SK-N-SH treated with all-trans-retinoic acid at 6 μM for 48 hours (cell line): ENCODE data around the gene THOC1.
"Not testable (repeated sequence)": the region's sequence is repeated elsewhere in the genome, so short reads cannot be mapped to it uniquely, and the experiment has no call there.

ENCODE experiments used
- ATAC-seq: fragments of 200-7000 bp; cut with Tn5 transposase; 3 replicates; pipeline ENCODE4 v1.9.1; 2020; ENCODE audit warnings: mild to moderate bottlenecking, moderate library complexity
- BACH2 ChIP-seq: fragments of 250-450 bp; sonication (Bioruptor Pico); IDR thresholded peaks from 2 replicates; pipeline ENCODE4 v1.9.0; 2021; ENCODE audit warnings: mild to moderate bottlenecking, borderline replicate concordance
- CSDC2 ChIP-seq: fragments of 250-450 bp; sonication (Bioruptor Pico); IDR thresholded peaks from 2 replicates; pipeline ENCODE4 v1.5.0; 2020; ENCODE audit warnings: mild to moderate bottlenecking, moderate library complexity
- ESRRG ChIP-seq: fragments of 250-450 bp; sonication (Bioruptor Pico); IDR thresholded peaks from 2 replicates; pipeline ENCODE4 v1.6.1; 2021; ENCODE audit warnings: mild to moderate bottlenecking
- ISL1 ChIP-seq: fragments of 250-450 bp; sonication (Bioruptor Pico); IDR thresholded peaks from 2 replicates; pipeline ENCODE4 v2.1.2; 2022; ENCODE audit warnings: mild to moderate bottlenecking, moderate library complexity
- OSR1 ChIP-seq: fragments of 250-450 bp; sonication (Bioruptor Pico); IDR thresholded peaks from 2 replicates; pipeline ENCODE4 v1.8.0; 2022; ENCODE audit warnings: moderate library complexity, mild to moderate bottlenecking, inconsistent platforms
- RARB ChIP-seq: fragments of 250-450 bp; sonication (Bioruptor Pico); IDR thresholded peaks from 2 replicates; pipeline ENCODE4 v1.8.0; 2021; ENCODE audit warnings: mild to moderate bottlenecking, moderate library complexity
- SNAI2 ChIP-seq: fragments of 250-450 bp; sonication (Bioruptor Pico); IDR thresholded peaks from 2 replicates; pipeline ENCODE4 v1.5.0; 2020; ENCODE audit warnings: mild to moderate bottlenecking, moderate library complexity
- TCF4 ChIP-seq: fragments of 250-450 bp; sonication (Bioruptor Pico); IDR thresholded peaks from 2 replicates; pipeline ENCODE4 v1.8.0; 2021; ENCODE audit warnings: mild to moderate bottlenecking, moderate library complexity, borderline replicate concordance
- TOX ChIP-seq: fragments of 250-450 bp; sonication (Bioruptor Pico); IDR thresholded peaks from 2 replicates; pipeline ENCODE4 v1.8.0; 2021; ENCODE audit warnings: mild to moderate bottlenecking, moderate library complexity, borderline replicate concordance
- ZC3H10 ChIP-seq: fragments of 250-450 bp; sonication (Bioruptor Pico); IDR thresholded peaks from 2 replicates; pipeline ENCODE4 v1.5.1; 2021; ENCODE audit warnings: mild to moderate bottlenecking, moderate library complexity
- ZFP30 ChIP-seq: fragments of 450-650 bp; formaldehyde crosslinking; IDR thresholded peaks from 2 replicates; pipeline ENCODE4 v1.5.0; 2022; ENCODE audit warnings: mild to moderate bottlenecking, moderate library complexity
- ZNF565 ChIP-seq: fragments of 450-650 bp; formaldehyde crosslinking; conservative IDR thresholded peaks from 2 replicates; pipeline ENCODE4 v1.5.0; 2020; ENCODE audit warnings: low read depth, mild to moderate bottlenecking, moderate library complexity
- ZNF70 ChIP-seq: fragments of 450-650 bp; formaldehyde crosslinking; IDR thresholded peaks from 2 replicates; pipeline ENCODE4 v1.5.0; 2020; ENCODE audit warnings: mild to moderate bottlenecking, moderate library complexity
- TF ChIP-seq, protein P1 (sequence below): fragments of 250-450 bp; sonication (Bioruptor Pico); IDR thresholded peaks from 2 replicates; pipeline ENCODE4 v1.5.1; 2021; ENCODE audit warnings: mild to moderate bottlenecking, moderate library complexity
- TF ChIP-seq, protein P2 (sequence below): fragments of 250-450 bp; sonication (Bioruptor Pico); IDR thresholded peaks from 2 replicates; pipeline ENCODE4 v1.5.0; 2020; ENCODE audit warnings: mild to moderate bottlenecking, moderate library complexity
- TF ChIP-seq, protein P3 (sequence below): fragments of 250-450 bp; sonication (Bioruptor Pico); IDR thresholded peaks from 2 replicates; pipeline ENCODE4 v1.8.0; 2021; ENCODE audit warnings: low read depth, mild to moderate bottlenecking, moderate library complexity, borderline replicate concordance
- TF ChIP-seq, protein P4 (sequence below): fragments of 250-450 bp; sonication (Bioruptor Pico); IDR thresholded peaks from 2 replicates; pipeline ENCODE4 v1.5.1; 2020; ENCODE audit warnings: low read depth, mild to moderate bottlenecking, moderate library complexity

The THOC1 gene

DNA sequence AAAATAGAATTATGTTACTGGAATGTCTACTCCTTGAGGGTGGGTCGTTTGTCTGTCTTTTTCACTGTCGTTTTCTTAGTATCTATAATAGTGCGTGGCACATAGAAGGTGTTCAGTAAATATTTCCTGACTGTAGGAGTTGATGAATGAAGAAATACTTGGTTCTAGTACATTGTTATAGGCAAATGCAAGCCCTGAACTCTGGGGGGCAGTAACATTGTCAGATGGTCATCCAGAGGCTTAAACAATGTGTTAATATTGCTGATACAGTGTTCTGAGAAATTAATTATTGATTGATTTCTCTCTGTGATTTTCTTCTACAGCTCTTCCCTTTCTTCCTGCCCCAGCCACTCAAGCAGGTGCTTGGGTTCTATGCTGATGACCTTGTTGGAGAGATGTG lies 24.4 kb upstream of the THOC1 start:
- TF ChIP-seq ISL1 (CRISPR knock-in tag): no peak
- TF ChIP-seq, protein P1, sequence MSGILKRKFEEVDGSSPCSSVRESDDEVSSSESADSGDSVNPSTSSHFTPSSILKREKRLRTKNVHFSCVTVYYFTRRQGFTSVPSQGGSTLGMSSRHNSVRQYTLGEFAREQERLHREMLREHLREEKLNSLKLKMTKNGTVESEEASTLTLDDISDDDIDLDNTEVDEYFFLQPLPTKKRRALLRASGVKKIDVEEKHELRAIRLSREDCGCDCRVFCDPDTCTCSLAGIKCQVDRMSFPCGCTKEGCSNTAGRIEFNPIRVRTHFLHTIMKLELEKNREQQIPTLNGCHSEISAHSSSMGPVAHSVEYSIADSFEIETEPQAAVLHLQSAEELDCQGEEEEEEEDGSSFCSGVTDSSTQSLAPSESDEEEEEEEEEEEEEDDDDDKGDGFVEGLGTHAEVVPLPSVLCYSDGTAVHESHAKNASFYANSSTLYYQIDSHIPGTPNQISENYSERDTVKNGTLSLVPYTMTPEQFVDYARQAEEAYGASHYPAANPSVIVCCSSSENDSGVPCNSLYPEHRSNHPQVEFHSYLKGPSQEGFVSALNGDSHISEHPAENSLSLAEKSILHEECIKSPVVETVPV (CRISPR knock-in tag): no peak
- no peak for TF ChIP-seq ESRRG
- TF ChIP-seq TOX (CRISPR knock-in tag): no peak
- TF ChIP-seq RARB: no peak
- TF ChIP-seq, protein P2, sequence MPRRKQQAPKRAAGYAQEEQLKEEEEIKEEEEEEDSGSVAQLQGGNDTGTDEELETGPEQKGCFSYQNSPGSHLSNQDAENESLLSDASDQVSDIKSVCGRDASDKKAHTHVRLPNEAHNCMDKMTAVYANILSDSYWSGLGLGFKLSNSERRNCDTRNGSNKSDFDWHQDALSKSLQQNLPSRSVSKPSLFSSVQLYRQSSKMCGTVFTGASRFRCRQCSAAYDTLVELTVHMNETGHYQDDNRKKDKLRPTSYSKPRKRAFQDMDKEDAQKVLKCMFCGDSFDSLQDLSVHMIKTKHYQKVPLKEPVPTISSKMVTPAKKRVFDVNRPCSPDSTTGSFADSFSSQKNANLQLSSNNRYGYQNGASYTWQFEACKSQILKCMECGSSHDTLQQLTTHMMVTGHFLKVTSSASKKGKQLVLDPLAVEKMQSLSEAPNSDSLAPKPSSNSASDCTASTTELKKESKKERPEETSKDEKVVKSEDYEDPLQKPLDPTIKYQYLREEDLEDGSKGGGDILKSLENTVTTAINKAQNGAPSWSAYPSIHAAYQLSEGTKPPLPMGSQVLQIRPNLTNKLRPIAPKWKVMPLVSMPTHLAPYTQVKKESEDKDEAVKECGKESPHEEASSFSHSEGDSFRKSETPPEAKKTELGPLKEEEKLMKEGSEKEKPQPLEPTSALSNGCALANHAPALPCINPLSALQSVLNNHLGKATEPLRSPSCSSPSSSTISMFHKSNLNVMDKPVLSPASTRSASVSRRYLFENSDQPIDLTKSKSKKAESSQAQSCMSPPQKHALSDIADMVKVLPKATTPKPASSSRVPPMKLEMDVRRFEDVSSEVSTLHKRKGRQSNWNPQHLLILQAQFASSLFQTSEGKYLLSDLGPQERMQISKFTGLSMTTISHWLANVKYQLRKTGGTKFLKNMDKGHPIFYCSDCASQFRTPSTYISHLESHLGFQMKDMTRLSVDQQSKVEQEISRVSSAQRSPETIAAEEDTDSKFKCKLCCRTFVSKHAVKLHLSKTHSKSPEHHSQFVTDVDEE (CRISPR knock-in tag): no peak
- TF ChIP-seq ZFP30 (CRISPR knock-in tag): no peak
- TF ChIP-seq CSDC2: no peak
- no peak for TF ChIP-seq SNAI2 (CRISPR knock-in tag)
- TF ChIP-seq, protein P3, sequence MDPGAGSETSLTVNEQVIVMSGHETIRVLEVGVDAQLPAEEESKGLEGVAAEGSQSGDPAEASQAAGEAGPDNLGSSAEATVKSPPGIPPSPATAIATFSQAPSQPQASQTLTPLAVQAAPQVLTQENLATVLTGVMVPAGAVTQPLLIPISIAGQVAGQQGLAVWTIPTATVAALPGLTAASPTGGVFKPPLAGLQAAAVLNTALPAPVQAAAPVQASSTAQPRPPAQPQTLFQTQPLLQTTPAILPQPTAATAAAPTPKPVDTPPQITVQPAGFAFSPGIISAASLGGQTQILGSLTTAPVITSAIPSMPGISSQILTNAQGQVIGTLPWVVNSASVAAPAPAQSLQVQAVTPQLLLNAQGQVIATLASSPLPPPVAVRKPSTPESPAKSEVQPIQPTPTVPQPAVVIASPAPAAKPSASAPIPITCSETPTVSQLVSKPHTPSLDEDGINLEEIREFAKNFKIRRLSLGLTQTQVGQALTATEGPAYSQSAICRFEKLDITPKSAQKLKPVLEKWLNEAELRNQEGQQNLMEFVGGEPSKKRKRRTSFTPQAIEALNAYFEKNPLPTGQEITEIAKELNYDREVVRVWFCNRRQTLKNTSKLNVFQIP (CRISPR knock-in tag): no peak
- peak; percentile 42; the same call in 1 of the 3 replicates for ATAC-seq

DNA sequence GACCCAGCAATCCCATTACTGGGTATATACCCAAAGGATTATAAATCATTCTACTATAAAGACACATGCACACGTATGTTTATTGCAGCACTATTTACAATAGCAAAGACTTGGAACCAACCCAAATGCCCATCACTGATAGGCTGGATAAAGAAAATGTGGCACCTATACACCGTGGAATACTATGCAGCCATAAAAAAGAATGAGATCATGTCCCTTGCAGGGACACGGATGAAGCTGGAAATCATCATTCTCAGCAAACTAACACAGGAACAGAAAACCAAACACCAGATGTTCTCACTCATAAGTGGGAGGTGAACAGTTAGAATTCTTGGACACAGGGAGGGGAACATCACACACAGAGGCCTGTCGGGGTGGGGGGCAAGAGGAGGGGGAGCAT lies 22.1 kb upstream of the THOC1 start:
- not testable (repeated sequence) for ATAC-seq

DNA sequence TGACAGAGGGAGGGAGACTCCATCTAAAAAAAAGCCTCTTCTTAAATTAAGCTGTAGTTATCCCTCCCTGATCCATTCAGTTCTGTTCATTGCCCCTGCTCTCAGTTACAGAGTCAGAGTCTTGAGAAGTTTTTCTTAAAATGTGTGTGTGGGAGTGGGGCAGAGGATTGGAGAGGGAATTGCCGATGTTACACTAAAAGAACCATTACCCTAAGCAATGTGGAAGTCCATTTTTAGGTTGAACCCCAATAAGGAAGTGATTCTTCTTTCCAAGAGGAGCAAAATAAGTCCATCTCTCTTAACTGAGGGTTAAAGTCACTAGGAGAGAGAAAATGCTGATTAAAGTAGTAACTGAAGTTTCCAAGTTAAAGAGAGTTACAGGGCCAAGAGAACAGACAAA lies 21.2 kb upstream of the THOC1 start:
- ATAC-seq: no peak
- TF ChIP-seq OSR1 (CRISPR knock-in tag) (no peak), RARB (no peak), BACH2 (no peak), TOX (CRISPR knock-in tag) (no peak), ISL1 (CRISPR knock-in tag) (no peak)

DNA sequence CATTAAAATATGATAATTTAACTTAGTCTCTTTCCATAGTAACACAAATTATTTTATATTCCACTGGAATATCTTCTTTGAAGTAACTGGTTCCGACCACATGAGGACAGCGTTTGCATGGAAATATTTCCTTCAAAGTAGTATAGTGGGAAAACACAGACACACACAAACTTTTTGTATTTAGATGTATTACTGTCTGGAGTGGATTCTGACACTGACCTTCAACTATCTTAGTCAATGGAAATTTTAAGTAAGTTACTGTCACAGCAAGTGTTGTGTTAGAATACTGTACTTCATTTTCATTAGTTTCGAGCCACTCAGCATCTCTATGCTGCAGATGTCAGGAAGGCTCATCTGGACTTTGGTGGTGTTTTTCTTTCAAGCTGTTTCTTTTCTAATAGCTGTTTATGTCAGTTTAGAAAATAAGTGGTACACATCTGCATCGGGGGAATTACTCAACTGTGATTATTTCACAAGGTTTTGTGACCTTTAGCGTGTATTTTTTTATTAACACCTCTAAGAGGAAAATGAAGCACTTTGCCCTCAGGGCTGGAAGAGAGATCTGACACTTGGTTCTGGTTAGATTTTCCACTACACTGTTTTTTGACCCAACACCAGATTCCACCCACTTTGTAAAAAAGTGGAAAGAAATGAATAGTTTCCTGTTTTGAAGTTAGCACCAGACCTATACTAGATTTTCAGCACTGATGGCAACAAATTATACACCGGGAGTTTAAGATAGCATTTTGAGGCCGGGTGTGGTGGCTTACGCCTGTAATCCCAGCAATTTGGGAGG lies 18.9 kb upstream of the THOC1 start:
- no peak for TF ChIP-seq ZC3H10 (CRISPR knock-in tag)
- TF ChIP-seq, protein P2 (CRISPR knock-in tag): no peak
- no peak for TF ChIP-seq ZNF565 (CRISPR knock-in tag)
- no peak for TF ChIP-seq SNAI2 (CRISPR knock-in tag)
- TF ChIP-seq CSDC2: no peak
- peak; percentile 86 for ATAC-seq

DNA sequence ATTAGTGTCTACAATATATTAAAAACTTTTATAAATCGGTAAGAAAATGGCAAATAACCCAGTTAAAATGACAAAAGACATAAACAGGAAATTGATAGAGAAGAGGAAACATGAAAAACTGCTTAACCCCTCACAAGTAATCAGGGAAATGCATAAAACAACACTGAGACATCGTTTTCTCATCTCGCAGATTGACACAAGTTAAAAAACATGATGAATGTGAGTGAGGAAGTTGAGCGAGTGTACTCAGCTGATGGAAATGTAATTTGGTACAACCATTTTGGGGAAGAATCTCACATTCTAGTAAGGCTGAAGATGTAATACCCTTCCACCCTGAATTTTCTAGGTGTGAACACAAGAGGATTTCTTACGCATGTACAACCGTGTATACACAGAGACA lies 18.0 kb upstream of the THOC1 start:
- TF ChIP-seq, protein P2 (CRISPR knock-in tag): no peak
- TF ChIP-seq ISL1 (CRISPR knock-in tag) (no peak), RARB (no peak), ZFP30 (CRISPR knock-in tag) (no peak), SNAI2 (CRISPR knock-in tag) (no peak), TOX (CRISPR knock-in tag) (no peak), ZNF70 (no peak), TCF4 (CRISPR knock-in tag) (no peak), BACH2 (no peak)
- TF ChIP-seq, protein P4, sequence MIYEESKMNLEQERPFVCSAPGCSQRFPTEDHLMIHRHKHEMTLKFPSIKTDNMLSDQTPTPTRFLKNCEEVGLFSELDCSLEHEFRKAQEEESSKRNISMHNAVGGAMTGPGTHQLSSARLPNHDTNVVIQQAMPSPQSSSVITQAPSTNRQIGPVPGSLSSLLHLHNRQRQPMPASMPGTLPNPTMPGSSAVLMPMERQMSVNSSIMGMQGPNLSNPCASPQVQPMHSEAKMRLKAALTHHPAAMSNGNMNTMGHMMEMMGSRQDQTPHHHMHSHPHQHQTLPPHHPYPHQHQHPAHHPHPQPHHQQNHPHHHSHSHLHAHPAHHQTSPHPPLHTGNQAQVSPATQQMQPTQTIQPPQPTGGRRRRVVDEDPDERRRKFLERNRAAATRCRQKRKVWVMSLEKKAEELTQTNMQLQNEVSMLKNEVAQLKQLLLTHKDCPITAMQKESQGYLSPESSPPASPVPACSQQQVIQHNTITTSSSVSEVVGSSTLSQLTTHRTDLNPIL (CRISPR knock-in tag): no peak
- TF ChIP-seq, protein P1 (CRISPR knock-in tag): no peak
- no peak for ATAC-seq
